Spleen (tissue), 11 donors: ENCODE data around the gene BMPR1A. TPM values are rescaled to one million over a fixed set of nuclear protein-coding genes. Genes with fewer than 3 reads are reported as not detected.

ENCODE experiments used
- DNase-seq: peaks from one replicate; pipeline ENCODE4 v3.0.0-alpha.2; 2020
- H3K27ac ChIP-seq, 8 donors: fragments of 200-600 bp; sonication (generic) in 7 of 8; 1 replicate in 4 of 8; 2 replicates in 4 of 8; pipeline versions ENCODE4 v1.5.0 to v1.8.0; 2016 to 2021; ENCODE audit warnings: inconsistent platforms in 4 of 8, mild to moderate bottlenecking in 4 of 8, moderate library complexity in 1 of 8
- H3K27me3 ChIP-seq, 7 donors: fragments of 200-600 bp; sonication (generic) in 6 of 7; replicated peaks in 1 of 7; 1 replicate in 4 of 7; 2 replicates in 3 of 7; pipeline versions ENCODE4 v1.5.0 to v1.8.0; 2016 to 2021; ENCODE audit warnings: inconsistent platforms in 3 of 7, mild to moderate bottlenecking in 1 of 7
- H3K36me3 ChIP-seq, 6 donors: fragments of 200-600 bp; sonication (generic) in 5 of 6; 1 replicate in 4 of 6; 2 replicates in 2 of 6; pipeline versions ENCODE4 v1.5.0 to v1.8.0; 2016 to 2021; ENCODE audit warnings: inconsistent platforms in 2 of 6
- H3K4me1 ChIP-seq, 6 donors: fragments of 200-600 bp; sonication (generic) in 5 of 6; 1 replicate in 3 of 6; 2 replicates in 3 of 6; pipeline versions ENCODE4 v1.5.0 to v1.8.0; 2016 to 2021; ENCODE audit warnings: inconsistent platforms in 3 of 6
- H3K4me3 ChIP-seq, 8 donors: fragments of 200-600 bp; sonication (generic) in 7 of 8; 1 replicate in 4 of 8; 2 replicates in 4 of 8; pipeline versions ENCODE4 v1.5.0 to v1.8.0; 2016 to 2021; ENCODE audit warnings: inconsistent platforms in 4 of 8, mild to moderate bottlenecking in 4 of 8, moderate library complexity in 2 of 8
- H3K9me3 ChIP-seq, 8 donors: fragments of 200-600 bp; sonication (generic) in 7 of 8; 1 replicate in 4 of 8; 2 replicates in 4 of 8; pipeline versions ENCODE4 v1.5.0 to v1.8.0; 2016 to 2021; ENCODE audit warnings: inconsistent platforms in 4 of 8
- CTCF ChIP-seq, 11 experiments: fragments of 200-600 bp in 7 of 11; fragments of 450-650 bp in 4 of 11; sonication (generic) in 4 of 11; IDR thresholded peaks in 8 of 11; conservative IDR thresholded peaks in 3 of 11; 1 replicate in 7 of 11; 2 replicates in 4 of 11; pipeline versions ENCODE4 v1.4.0 to v1.8.0; 2016 to 2021; ENCODE audit warnings: antibody characterized with exemption in 11 of 11, inconsistent platforms in 4 of 11, mild to moderate bottlenecking in 1 of 11
- POLR2A ChIP-seq, 3 donors: fragments of 450-650 bp; IDR thresholded peaks; one replicate each; pipeline ENCODE4 v1.5.1; 2017; ENCODE audit warnings: antibody characterized with exemption in 3 of 3, mild to moderate bottlenecking in 1 of 3
- POLR2AphosphoS5 ChIP-seq, 3 donors: sonication (generic); formaldehyde crosslinking; IDR thresholded peaks; one replicate each; pipeline ENCODE4 v1.5.1; 2017; ENCODE audit warnings: antibody characterized with exemption in 3 of 3
- WGBS, 5 donors: extraction: QIAGEN DNeasy Blood & Tissue Kit in 3 of 5; methylation state at CpG; one replicate each; pipeline versions ENCODE4 v1.1.5 to v1.1.7; 2013 to 2018; 5-methylcytosine and 5-hydroxymethylcytosine counted together
- intact Hi-C: fragments of 100-400 bp; cut with DNase I; formaldehyde crosslinking; loops from one replicate; pipeline ENCODE4 v1.15.0; 2023; ENCODE audit warnings: low total_unique reads
- polyA plus RNA-seq, 3 donors: library from polyadenylated mRNA; stranded (reverse); fragments of 200-250 nt; gene quantifications; one replicate each; pipeline ENCODE4 v1.2.1, GENCODE V29; 2013
- total RNA-seq, 7 donors: library from RNA; depleted of rRNA in 3 of 7; stranded (reverse); fragments of >200 nt in 3 of 7; fragmentation: NEBNext Ultra II Directional in 4 of 7; extraction: Animal tissue kit (Norgen Biotek cat#: 25700) in 4 of 7; gene quantifications; one replicate each; pipeline versions ENCODE4 v1.1.0 to v1.2.1, GENCODE V29; 2016 to 2021
- donor health status: healthy with polysubstance abuse.
- donor health status: DM: no; HTN: no; CAD: no; lungs with moderate emphysema.
- donor health status: DM: no; HTN: no; CAD: no.
- donor health status: Bipolar disorder and iron deficiency.
- donor health status: healthy.
- donor health status: DM: no; HTN: no; CAD: no.
- donor health status: DM: yes; HTN: yes; CAD: no.

The BMPR1A gene
- total and polyA plus RNA-seq, 10 donors = 1.3 to 17.9 (median 10.2) TPM

DNA sequence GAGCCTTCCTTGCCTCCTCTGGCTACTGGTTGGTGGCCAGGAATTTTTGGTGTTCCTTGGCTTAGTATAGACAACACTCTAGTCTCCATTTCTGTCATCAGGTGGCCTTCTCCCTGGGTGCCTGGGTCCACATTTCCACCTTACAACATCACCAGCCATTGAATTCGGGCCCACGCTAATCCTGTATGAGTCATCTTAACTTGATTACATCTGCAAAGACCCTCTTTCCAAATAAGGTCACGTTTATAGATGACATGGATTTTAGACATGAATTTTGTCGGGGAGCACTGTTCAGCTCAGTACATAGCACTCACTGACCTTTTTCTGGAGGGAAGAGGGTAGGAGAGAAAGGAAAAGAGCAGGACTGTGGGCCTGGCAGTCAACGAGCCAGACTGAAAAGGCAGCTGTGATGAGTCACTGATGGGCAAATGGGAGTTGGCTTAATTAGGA, 161.6 kb downstream of the BMPR1A start:
- DNase-seq = no peak
- H3K4me1 ChIP-seq = no peaks in the 10 kb centered on the region
- no peaks in the 10 kb centered on the region for H3K9me3 ChIP-seq
- WGBS, 5 donors = 80 to 85% (median 83%) methylated on average over 5 of the region's 5 CpGs
- TF ChIP-seq POLR2A (IDR thresholded peaks at IDR 0.05) (no peak), POLR2AphosphoS5 (IDR thresholded peaks at IDR 0.05) (no peak), CTCF (IDR thresholded peaks at IDR 0.05 in 8 of 11, conservative IDR thresholded peaks at IDR 0.05 in 3 of 11) (no peak)
- H3K27ac ChIP-seq = no peak overlapping the region
- H3K4me3 ChIP-seq = no peak overlapping the region
- intact Hi-C loops = no loop called here
- peaks cover 0 to 59% (median 9%) of the 10 kb centered on the region in 6 donors for H3K36me3 ChIP-seq
- H3K27me3 ChIP-seq = no peaks in the 10 kb centered on the region

DNA sequence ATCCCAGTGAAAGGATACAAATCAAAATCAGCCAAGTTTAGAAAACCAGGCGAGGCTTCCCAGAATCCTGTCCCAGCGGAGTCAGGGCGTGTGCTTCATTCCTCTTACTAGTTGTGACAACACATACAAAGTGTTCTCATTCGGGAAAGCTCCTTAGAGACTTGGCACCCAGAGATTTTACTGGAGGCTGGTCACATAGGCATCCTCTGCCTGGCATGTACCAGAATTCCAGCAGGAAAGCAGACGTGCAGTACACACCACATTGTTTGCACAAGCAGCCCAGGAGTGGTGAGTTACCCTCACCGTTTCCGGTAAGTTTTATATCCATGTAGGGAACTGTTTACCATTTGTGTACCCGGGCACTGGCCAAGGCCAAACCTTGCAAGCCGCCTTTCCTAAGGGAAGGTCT, 166.1 kb downstream of the BMPR1A start:
- TF ChIP-seq CTCF (IDR thresholded peaks at IDR 0.05 in 8 of 11, conservative IDR thresholded peaks at IDR 0.05 in 3 of 11) (no peak), POLR2AphosphoS5 (IDR thresholded peaks at IDR 0.05) (no peak), POLR2A (IDR thresholded peaks at IDR 0.05) (no peak)
- DNase-seq = no peak

GRCh38 chr10:86929468-86930380, 173.3 kb downstream of the BMPR1A start:
- Histone ChIP-seq H3K36me3 (peaks cover 0 to 42% (median 2%) of the 10 kb centered on the region in 6 donors), H3K9me3 (no peaks in the 10 kb centered on the region), H3K4me1 (no peaks in the 10 kb centered on the region), H3K27me3 (no peaks in the 10 kb centered on the region), H3K4me3 (no peak overlapping the region), H3K27ac (no peak overlapping the region)
- intact Hi-C loops = no loop called here
- no peak for DNase-seq
- TF ChIP-seq POLR2A (IDR thresholded peaks at IDR 0.05) = no peak
- no peak for TF ChIP-seq CTCF (IDR thresholded peaks at IDR 0.05 in 8 of 11, conservative IDR thresholded peaks at IDR 0.05 in 3 of 11)
- no peak for TF ChIP-seq POLR2AphosphoS5 (IDR thresholded peaks at IDR 0.05)
- 90 to 95% (median 92%) methylated on average over 14 to 15 of the region's 15 CpGs for whole genome bisulfite sequencing, 5 donors

More for the DNA sequence above, 166.1 kb downstream of the BMPR1A start:
- intact Hi-C loops = no loop called here
- Histone ChIP-seq H3K27me3 (no peaks in the 10 kb centered on the region), H3K4me1 (no peaks in the 10 kb centered on the region), H3K4me3 (no peak overlapping the region), H3K9me3 (no peaks in the 10 kb centered on the region), H3K36me3 (peaks cover 0 to 51% (median 10%) of the 10 kb centered on the region in 6 donors), H3K27ac (no peak overlapping the region)
- 87 to 94% (median 87%) methylated on average over 9 of the region's 9 CpGs for WGBS, 5 donors

GRCh38 chr10:86931872-86932271, 175.5 kb downstream of the BMPR1A start:
- Histone ChIP-seq H3K4me1 (no peaks in the 10 kb centered on the region), H3K27ac (no peak overlapping the region), H3K9me3 (no peaks in the 10 kb centered on the region), H3K4me3 (no peak overlapping the region), H3K27me3 (no peaks in the 10 kb centered on the region), H3K36me3 (peaks cover 0 to 62% (median 6%) of the 10 kb centered on the region in 6 donors)
- no peak for DNase-seq
- TF ChIP-seq POLR2AphosphoS5 (IDR thresholded peaks at IDR 0.05) = no peak
- TF ChIP-seq POLR2A (IDR thresholded peaks at IDR 0.05) = no peak
- TF ChIP-seq CTCF (IDR thresholded peaks at IDR 0.05 in 8 of 11, conservative IDR thresholded peaks at IDR 0.05 in 3 of 11) = no peak
- 67 to 83% (median 80%) methylated on average over 1 of the region's 1 CpG for WGBS, 5 donors
- intact Hi-C loops = no loop called here
